ENCODE results near the gene TEKT3.

Gene TEKT3

DNA sequence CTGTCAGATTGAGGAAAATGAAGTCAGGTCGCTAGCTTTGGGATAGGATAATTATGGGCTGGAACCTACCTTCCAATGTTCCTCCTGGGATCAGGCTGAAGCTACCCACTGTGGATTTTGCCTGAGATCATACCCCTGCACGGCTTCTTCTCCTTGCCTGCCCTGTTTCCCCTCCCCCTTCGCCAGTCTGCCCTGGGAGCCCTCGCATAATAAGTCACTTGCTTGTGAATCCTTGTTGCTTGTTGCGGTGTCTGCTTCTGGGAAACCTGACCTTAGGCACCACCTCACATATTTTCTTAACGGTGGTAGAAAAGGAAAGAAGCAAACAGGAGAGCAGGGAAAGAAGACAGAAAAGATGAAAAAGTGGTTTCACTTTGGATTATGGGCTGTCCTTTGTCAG is 63.0 kb downstream of the TEKT3 start:
- DNase-seq (ENCODE audit: low read depth, low spot score): no peak
- in situ Hi-C loops (cut with HindIII; ENCODE audit: low sequenced_read_pairs): no loop called here
- H3K4me3 ChIP-seq (ENCODE audit: low read depth, low read length): no peak overlapping the region

GRCh38 chr17:15274017-15274416 is 67.4 kb downstream of the TEKT3 start:
- in situ Hi-C loops (cut with HindIII; ENCODE audit: low sequenced_read_pairs): no loop called here
- DNase-seq (ENCODE audit: low read depth, low spot score): no peak
- no peak overlapping the region for H3K4me3 ChIP-seq (ENCODE audit: low read depth, low read length)
- TF ChIP-seq, protein P1, sequence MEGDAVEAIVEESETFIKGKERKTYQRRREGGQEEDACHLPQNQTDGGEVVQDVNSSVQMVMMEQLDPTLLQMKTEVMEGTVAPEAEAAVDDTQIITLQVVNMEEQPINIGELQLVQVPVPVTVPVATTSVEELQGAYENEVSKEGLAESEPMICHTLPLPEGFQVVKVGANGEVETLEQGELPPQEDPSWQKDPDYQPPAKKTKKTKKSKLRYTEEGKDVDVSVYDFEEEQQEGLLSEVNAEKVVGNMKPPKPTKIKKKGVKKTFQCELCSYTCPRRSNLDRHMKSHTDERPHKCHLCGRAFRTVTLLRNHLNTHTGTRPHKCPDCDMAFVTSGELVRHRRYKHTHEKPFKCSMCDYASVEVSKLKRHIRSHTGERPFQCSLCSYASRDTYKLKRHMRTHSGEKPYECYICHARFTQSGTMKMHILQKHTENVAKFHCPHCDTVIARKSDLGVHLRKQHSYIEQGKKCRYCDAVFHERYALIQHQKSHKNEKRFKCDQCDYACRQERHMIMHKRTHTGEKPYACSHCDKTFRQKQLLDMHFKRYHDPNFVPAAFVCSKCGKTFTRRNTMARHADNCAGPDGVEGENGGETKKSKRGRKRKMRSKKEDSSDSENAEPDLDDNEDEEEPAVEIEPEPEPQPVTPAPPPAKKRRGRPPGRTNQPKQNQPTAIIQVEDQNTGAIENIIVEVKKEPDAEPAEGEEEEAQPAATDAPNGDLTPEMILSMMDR (IDR thresholded peaks at IDR 0.05; ENCODE audit: low read depth, low read length): no peak

More for the DNA sequence above, 63.0 kb downstream of the TEKT3 start:
- TF ChIP-seq, protein P1 (IDR thresholded peaks at IDR 0.05; ENCODE audit: low read depth, low read length): no peak

DNA sequence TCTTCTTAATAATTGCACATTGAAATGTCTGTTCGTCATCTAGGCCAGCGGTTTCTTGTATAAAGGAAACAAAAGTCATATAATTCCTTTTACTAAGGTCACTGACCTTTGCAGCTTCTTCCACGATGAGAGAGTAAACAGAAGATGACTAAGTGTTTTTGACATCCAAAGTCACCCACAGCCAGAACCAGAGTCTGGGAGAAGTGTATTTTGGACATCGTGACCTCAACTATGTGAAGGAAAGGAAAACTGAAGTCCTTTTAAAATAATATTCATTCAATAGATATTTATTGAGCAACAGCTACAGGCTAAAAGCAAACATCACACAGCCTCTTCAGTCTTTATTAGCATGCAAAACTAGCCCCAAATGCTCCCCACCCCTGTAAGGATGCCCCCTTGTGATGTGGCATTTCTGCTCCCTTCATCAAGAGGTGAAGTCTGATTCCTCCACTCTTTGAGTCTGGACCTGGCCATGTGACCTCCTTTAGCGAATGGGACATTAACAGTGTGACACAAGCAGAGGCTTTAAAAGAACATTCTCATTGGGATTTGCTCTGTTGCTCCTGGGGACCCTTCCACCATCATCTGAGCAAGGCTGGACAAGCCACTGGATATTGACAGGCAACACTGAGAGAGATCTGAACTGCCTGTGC is 68.1 kb downstream of the TEKT3 start:
- peak; percentile 90 for DNase-seq (ENCODE audit: low read depth, low spot score)
- no peak overlapping the region for H3K4me3 ChIP-seq (ENCODE audit: low read depth, low read length)
- in situ Hi-C loops (cut with HindIII; ENCODE audit: low sequenced_read_pairs): no loop called here
- TF ChIP-seq, protein P1 (IDR thresholded peaks at IDR 0.05; ENCODE audit: low read depth, low read length): no peak

GRCh38 chr17:15271741-15272140 is 69.7 kb downstream of the TEKT3 start:
- in situ Hi-C loops (cut with HindIII; ENCODE audit: low sequenced_read_pairs): no loop called here
- TF ChIP-seq, protein P1 (IDR thresholded peaks at IDR 0.05; ENCODE audit: low read depth, low read length): no peak
- peak; percentile 75 for DNase-seq (ENCODE audit: low read depth, low spot score)

DNA sequence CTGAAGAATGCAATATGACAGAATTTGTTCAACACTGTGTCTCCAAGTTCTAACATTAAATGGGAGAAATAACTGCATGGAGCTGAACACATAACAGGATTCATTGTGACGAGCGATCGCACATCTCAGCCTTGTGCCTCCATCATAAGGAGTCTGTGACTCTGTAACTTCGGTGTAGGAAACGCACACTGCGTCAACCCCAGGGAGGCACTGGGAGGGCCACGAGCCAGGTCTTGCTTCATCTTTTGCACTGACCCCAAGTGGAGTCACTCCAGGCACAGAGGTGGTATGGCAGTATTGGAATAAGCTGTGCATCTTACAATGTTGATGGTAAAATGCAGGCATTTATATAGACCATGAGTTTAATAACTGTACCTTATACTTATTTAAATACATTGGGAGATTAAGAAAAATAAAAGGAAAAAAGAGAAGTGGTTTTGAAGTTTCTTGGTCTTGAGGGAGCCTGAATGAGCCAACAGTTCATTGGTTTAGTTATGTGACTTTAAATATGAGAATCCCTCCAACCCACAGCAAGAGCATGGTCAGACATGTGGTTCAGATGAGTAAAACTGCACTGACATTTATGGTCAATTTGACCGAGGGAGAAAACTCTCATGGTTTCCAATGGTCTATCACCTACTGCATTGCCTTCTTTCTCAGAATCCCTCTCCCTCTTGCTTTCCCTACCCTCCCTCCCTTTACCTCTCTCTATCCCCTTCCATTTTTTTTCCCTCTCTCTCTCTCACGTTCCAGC is 70.6 kb downstream of the TEKT3 start:
- TF ChIP-seq, protein P1 (IDR thresholded peaks at IDR 0.05; ENCODE audit: low read depth, low read length): no peak
- DNase-seq (ENCODE audit: low read depth, low spot score): no peak
- H3K4me3 ChIP-seq (ENCODE audit: low read depth, low read length): no peak overlapping the region
- in situ Hi-C loops (cut with HindIII; ENCODE audit: low sequenced_read_pairs): no loop called here

More at GRCh38 chr17:15271741-15272140, 69.7 kb downstream of the TEKT3 start:
- H3K4me3 ChIP-seq (ENCODE audit: low read depth, low read length): no peak overlapping the region

- H3K4me3 ChIP-seq (ENCODE audit: low read depth, low read length): no peak overlapping the region
- TF ChIP-seq, protein P1 (IDR thresholded peaks at IDR 0.05; ENCODE audit: low read depth, low read length): no peak
- in situ Hi-C loops (cut with HindIII; ENCODE audit: low sequenced_read_pairs): no loop called here
- no peak for DNase-seq (ENCODE audit: low read depth, low spot score)
These were observed 71.7 kb downstream of the TEKT3 start for GRCh38 chr17:15269780-15270089.
